Hematopoietic multipotent progenitor cell (in vitro differentiated cells): ENCODE data around the gene GJC2. TPM values are rescaled to one million over a fixed set of nuclear protein-coding genes. Genes with fewer than 3 reads are reported as not detected.
"Not testable (repeated sequence)": the region's sequence is repeated elsewhere in the genome, so short reads cannot be mapped to it uniquely, and the experiment has no call there.

ENCODE experiments used
- DNase-seq, 3 donors: peaks; one replicate each; pipeline ENCODE4 v3.0.0-alpha.2; 2011 to 2015; ENCODE audit warnings: low read depth in 2 of 3, low spot score in 2 of 3
- total RNA-seq: library from RNA; depleted of rRNA; stranded (reverse); fragments of >200 nt; gene quantifications from one replicate; pipeline ENCODE4 v1.2.3, GENCODE V29; 2012

GJC2 gene
- total RNA-seq: 12.7 TPM

DNA sequence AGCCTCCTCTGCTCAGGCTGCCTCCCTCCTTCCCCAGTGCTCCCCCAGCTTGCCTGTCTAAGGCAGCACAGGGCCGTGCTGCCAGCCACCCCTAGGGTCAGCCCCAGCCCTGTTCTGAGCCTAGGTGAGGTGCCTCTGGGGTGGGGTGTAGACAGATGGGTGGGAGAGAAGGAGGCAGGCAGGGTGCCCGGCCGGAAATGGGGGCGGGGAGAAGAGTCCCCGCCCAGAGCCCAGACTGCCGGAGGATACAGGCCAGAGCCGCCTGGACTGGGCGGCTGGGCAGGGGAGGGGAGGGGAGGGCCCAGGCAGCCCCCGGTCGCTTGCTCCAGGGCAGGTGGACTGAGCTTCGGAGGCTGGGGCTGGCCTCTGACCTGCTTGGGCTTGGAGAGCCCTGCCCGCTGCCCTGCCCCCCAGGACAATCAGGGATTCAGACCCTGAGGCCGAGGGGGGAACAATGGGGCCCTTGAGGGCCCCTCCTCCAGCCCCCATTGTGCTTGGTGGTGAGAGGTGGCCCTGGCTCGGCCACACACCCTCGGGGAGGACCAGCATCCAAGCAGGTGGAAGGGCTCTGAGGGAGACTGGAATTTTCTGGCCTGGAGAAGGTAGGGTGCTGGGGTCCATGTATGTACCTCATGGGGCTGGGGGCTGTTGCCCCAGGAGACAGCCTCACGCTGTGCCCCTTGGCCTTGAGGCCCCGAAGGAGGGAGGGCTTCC lies at the start of gene GJC2:
Gene GJC2, plus strand, starts transcription at position 525 of the 714 bp plus-strand sequence. CDS start 7,829 bp downstream, outside the sequence.
- no peak for DNase-seq

DNA sequence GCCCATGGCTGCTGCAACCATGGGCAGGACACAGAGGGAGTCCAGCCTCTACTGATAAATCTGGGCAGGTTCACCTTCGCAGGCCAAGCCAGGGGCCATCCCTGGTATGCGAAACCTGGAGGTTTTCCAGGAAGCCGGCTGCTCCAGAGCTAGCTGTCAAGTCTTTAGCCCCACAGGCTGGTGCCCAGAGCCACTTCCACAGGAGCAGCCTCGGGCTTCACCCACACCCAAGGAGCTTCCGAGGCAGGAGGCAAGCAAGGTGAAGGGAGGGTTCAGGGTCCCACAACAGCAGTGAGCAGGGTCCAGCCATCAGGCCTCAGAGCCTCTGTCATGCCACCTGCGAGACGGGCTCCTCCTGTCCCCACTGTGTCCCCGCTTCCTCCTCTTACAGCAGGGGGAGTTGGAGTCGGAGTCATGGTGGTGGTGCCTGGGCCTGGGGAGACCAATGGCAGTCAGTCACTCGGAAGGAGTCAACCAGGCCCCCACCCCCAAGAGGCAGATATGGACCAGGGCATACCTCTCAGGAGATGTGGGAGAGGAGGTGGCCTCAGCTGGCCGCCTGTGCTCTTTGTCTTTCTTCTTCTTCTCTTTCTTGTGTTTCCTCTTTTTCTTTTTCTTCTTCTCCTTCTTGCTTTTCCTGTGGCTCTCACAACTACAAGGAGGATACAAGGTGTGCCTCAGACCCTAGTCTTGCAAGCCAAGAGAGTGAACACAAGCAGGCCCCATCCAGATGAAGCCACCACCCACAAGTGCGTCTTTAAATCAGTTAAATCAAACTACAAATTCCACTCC lies 48.7 kb upstream of the GJC2 start:
- no peak for DNase-seq

DNA sequence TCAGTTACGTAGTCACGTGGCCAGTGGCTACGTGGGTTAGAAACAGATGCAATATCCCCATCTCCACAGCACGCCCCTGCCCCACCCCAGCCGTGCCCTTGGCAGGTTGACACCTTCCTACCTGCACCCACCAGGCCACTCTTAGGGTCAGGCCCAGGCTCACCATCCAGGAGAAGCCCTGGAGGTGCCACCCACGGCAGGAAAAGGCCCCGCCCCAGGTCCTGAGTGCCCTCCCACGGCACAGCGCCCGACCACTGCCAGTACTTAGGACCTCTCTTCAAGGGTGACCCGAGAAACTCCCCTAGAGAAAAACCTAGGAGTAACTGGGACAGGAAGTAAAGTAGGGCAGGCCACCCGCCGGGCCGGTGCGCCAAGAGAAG lies 48.1 kb upstream of the GJC2 start:
- DNase-seq: no peak

DNA sequence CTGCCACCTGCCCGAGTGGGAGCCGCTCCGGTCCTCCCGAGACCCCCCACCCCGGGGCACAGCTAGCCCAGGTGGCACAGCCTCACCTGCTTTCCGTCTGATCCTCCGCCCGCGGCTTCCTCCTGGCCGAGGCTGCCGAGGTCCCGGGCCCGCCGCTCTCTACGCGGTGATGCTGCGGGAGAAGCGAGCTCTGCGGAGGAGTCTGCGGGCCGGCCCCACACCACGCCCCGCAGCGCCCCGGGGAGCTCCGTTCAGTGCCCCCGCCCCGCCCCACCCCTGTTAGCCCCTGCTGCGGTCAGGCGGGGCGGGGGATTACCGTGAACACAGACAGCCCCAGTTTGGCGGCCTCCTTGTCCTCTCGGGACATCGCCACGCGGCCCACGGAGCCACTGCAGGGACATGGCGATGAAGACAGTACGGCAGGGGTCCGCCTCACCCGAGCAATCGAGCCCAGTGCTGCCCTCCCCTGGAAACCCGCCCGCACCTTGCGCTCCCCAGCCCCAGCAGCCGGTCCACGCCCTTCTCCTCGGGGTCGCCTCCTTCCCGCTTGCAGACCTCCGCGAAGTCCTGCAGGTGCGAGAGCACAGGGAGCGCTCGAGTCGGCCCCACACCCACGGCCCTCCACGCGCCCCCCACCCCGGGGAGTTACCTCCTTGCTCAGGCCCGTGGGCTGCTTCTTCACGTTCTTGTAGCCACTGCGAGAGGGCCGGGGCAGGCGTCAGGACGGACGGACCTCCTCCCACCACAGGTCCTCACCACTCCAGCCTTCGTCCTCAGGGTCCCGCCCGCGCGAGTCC lies 47.5 kb upstream of the GJC2 start:
- peak in 1 of 3 donors; percentile 64 for DNase-seq

DNA sequence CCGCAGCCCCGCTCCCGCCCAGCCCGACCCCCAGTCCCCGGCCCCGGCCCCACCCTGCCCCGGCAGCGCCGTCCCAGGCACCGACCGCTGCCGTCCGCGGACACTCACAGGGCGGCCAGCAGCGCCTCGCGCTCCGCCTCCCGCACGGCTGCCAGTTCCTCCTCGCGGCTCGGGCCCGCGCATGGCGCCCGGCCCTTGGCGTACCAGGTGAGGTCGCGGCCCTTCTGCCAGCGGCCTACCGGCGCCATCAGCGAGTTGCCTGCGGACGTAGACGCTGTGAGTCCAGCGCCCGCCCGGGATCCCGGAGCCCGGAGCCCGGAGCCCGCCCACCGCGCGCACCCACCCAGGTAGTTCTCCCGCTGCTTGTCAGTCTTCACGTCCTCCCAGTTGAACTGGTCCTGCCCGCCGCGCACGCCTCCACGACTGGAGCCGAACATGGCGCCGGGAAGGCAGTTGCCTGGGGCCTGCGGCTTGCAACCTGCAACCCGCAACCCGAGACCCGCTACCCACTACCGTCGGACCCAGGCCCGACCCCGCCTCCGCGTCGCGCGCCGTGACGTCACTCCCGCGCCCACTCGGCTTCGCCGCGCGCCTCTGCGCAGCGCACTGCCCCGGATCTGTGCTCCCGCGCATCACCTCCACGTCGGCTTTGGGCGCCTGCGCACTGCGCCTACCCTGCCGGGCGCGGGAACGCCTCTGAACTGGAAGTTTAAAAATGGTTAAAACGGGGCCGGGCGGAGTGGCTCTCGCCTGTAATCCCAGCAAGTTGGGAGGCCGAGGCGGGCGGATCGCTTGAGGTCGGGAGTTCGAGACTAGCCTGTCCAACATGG lies 46.7 kb upstream of the GJC2 start, which contains the start of gene C1orf35:
Gene C1orf35, minus strand, starts transcription at position 535 of the 830 bp plus-strand sequence. Its CDS starts 98 bp downstream, at position 437.
- DNase-seq: peak; percentile 84 to 95 (median 92)

DNA sequence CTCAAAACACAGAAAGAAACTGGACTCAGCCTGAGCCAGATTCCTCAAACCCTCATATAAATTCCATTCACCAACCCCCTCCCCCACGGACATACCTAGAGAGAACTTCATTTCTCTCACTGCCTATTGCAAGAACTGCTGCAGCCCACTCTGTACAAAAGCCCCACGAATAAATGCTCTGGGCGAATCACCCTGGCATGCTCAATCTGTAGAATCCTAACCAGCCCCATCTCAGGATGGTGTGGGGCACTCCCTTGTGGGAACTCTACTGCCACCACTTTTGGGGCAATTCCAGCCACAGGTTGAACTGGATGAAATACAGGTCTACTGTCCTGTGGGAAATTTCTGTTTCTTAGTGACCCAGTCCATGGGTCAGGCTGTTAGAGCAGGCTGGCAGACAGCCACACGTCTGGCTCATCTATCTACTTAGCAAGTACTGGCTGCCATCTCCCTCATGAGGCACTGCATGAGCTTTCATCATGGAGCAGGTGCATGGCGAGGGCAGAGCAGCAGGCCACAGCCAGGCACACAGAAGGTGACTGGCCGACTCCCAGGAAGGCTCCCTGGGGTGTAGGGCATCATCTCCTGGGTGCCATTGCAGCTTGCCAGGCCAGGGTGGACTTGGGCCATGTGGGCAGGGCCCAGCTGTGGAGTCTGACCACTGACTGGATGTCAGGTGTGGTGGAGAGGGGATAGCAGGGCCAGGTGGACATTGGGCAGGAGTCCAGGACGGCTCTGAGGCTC lies 45.0 kb upstream of the GJC2 start:
- DNase-seq: no peak

DNA sequence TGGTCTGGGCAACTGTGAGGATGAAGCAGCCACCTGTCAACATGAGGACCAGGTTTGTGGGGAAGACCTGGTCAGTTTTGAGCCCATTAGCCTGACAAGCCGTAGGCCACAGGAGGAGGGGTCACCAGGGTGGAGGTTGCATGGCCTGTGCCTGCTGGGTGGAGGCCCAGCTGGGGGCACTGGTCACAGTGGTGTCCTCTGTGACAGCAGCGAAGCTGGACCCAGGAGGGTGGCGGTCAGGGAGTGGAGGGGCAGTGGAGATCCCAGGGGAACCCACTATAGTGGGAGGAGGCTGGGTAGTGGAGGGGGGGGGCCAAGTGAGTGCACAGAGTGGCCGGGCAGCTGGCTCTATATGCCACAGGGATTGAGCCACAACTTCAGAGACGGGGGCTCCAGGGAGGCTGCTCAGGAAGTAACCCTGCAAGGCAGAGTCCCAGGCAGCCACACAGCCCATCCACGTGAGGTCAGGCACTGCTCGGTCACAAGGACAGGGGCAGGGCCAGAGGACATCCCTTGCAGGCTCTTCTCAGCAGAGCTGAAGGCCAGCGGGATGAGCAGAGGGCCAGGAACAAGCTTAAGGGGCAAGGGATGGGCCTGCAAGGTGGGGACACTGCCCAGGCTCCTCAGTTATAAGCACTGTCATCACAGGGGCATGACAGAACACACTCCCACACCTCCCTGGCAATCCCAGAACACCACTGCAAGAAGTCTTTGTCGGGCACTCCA lies 44.3 kb upstream of the GJC2 start:
- no peak for DNase-seq

DNA sequence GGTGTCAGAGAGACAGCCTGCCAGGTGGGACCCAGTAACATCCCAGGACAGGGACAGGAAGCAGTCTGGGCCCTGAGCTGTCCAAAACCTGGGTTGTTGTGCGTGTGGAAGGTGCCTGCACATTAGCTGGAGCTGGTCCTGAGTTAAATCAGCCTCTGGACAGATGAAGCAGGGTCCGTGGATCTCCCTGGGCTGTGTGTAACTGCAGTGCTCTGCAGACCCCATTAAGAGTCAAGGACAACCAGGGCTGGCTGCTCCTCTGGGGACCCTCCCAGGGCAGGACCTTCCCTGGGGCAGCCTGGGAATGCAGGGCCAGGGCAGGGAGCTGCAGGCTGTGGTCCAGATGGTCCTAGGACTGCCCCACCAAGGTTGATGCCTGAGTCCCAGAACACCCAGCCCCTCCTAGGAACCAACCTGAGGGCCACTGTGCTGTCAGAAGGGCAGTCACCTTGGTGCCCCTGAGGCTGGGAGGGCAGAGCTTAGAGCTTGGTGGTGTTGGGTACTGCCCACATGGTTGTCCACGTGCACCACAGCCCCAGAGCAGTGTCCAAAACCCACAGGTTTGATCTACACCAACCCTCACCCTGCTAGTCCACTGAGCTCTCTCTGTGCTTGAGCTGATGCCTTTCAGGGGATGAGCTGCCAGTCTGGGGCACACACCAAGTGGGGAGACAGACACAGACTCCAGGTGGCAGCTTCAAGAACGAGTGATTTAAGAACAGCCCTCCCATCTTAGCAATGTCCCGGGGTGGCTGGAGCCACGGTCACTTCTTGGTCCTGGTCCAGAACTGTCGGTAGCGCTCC lies 43.5 kb upstream of the GJC2 start:
- DNase-seq: no peak

DNA sequence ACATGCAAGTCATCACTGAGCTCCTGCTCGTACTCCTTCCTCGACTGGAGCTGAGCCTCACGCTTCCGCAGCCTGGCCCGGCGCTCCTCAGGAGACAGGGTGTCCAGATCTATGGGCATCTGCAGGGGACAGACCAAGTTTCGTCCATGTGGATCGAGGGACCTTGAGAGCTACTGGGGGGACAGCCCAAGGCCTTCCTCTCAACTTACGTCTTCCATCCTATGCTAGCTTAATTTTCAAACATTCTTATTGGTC lies 43.0 kb upstream of the GJC2 start:
- no peak for DNase-seq

DNA sequence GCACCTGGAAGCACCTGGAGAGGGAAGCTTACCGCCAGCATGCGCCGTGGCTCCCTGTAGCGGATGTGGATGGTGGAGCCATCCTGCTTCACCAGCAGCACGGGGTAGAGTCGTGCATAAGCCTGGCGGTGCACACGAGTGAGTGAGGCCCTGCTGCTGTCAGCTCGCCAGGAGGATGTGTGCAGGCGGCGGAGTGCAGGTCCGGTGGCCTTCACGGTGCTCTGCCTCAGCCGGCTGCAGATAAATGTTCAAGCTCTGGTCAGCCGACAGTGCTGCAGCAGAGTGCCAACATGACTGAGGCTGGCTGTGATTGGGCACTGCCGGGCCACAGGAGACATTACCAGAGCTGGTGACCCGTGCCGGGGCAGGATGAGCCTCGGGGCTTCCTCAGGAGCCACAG lies 42.1 kb upstream of the GJC2 start:
- DNase-seq: no peak

DNA sequence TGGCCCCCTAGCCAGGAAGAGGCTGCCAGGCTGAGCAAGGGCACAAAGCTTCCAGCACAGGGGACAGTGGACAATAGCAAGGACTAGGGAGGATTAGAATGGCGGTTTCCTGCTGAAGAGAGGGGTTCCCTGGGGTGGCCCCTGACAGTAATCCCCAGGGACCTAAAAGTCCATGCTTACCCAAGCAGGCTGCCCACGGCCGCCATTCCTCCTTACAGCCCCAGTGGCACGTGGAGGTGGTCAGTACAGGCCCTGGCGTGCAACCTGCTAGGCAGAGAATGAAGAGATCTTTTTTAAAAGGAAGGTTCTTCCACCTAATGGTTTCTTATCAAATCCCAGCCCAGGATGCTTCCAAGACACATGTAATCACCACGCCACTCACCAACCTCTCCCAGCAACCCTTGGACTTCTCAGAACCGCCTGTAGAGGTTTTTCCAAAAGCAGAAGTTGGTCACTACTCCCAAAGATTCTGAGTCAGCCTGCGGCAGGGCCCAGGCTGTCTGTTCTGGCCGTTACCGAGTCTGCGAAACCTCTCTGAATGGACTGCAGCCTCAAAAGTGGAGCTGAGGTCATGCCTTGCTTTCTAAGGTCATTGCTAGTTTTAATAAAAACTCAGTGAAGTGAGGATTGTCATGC lies 41.6 kb upstream of the GJC2 start:
- no peak for DNase-seq

DNA sequence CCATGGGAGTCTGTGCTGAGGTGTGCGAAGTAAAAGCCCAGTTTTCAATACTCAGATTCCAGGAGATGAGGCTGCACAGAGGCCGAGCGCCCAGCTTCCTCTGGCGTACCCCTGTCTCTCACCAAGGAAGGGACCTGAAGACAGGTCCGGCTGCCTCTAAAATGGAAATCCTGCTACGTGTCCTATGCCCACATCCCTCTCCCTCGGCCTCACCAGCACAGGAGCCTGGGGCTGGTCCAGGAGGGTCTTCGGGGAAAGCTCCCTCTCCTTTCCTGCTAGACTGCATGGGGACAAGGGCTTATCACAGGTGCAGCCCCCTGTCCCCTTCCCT lies 41.0 kb upstream of the GJC2 start:
- no peak for DNase-seq

DNA sequence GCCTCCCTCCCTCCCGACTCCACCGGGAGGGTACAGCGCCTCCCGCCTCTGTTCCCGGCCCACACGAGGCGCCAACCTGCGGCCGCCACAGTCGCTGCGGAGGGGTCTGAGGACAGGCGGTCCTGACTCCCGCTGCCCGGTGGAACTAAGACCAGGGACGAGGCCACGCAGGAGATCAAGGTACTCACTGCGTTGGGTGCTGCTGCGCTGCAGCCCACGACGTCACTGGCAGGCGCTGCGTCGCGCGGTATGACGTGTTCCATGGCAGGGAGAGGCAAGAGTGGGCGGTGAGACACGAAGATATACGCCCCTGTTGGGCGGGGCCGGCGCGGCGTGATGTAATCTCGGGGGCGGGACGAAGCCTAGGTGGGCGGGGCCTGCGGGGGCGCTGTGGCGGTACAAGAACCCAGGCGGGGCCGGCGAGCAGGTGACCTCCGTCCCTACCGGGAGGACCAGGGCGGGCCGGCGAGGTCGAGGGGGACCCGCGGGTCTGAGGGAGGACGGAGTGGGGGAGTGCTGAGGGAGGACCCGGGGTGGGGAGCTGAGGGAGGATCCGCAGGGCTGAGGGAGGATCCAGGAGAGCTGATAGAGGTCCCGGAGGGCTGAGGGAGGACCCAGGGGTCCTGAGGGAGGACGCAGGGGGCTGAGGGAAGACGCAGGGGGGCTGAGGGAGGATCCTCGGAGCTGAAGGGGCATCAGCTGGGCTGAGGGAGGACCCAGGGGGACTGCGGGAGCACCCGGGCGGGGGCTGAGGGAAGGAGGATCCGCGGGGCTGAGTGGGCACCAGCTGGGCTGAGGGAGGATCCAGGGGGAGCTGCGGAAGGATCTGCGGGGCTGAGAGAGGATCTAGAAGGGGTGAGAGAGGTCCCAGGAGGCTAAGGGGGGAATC lies 40.4 kb upstream of the GJC2 start, which contains the start of gene MRPL55:
Gene MRPL55, minus strand, starts transcription at position 227 of the 889 bp plus-strand sequence. CDS start 1,039 bp downstream, outside the sequence.
- peak; percentile 94 to 99 (median 97) for DNase-seq

DNA sequence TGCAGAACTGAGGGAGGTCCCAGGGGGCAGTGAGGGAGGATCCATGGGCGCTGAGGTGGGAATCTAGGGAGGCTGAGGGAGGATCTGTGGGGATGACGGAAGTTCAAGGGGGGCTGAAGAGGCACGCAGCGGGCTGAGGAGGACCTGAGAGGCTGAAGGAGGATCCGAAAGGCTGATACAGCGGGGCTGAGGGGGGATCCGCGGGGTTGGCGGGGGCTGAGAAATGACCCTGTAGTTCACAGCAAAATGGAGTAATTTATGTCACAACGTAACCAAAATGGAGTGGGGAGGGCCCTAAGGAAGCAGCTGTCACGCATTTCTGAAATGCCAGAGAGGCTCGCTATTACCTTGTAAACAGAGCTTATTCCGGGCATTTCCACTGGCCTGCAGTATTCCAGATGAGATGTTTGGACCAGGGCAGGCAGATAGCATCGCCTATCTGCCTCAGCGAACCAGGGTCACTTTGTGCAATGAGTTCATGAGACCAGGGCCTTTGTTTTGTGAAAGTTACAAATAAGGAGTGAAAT lies 39.7 kb upstream of the GJC2 start:
- peak in 1 of 3 donors; percentile 29 for DNase-seq

DNA sequence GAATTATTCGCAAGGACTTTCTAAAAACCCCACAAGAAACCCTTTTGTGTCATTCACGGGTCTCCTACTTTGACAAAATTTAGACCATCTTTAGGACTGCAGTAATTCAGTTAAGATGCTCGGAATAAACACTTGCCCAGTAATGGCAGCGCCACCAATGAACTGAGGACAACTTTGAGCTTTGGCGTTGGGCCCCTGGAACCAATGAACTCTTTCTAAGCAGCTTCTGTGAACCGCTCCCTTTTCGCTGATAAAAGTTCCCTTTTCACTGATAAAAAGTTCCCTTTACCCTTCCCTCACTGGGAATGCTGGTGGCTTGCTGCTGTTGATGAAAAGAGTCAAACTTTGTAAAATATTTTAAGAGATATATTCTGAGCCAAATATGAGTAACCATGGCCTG lies 39.2 kb upstream of the GJC2 start:
- DNase-seq: no peak

DNA sequence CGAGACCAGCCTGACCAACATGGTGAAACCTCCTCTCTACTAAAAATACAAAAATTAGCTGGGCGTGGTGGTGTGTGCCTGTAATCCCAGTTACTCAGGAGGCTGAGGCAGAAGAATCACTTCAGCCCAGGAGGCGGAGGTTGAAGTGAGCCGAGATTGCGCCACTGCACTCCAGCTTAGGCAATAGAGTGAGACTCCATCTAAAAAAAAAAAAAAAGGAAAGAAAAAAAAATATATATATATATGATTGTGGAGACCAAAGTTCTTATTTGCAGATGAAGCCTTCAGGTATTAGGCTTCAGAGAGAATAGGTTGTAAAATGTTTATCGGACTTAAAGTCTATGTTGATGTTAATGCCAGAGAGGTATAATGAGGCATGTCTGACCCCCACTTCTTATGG lies 38.4 kb upstream of the GJC2 start:
- DNase-seq: not testable (repeated sequence)

DNA sequence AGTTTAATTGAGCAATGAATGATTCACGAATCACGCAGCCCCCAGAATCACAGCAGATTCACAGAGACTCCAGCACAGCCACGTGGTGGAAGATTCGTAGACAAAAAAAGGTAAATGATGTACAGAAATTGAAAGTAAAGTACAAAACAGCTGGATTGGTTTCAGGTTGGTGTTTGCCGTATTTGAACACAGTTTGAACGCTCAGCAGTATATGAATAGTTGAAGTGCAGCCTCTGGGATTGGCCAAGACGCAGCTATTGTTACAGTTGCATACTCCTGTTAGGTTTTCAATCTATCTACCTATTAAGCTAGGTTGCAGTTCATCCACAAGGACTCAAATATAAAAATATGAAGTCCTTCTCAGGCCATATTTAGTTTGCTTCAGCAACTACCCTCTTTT lies 37.6 kb upstream of the GJC2 start:
- no peak for DNase-seq
